Measurements from ENCODE around the gene CFAP410. TPM values are rescaled to one million over a fixed set of nuclear protein-coding genes. Genes with fewer than 3 reads are reported as not detected.

The CFAP410 gene
- total RNA-seq, 1 donor from 2014 or later, result 14.2 TPM

GRCh38 chr21:44318489-44319285 is 20.5 kb downstream of the CFAP410 start:
- peaks cover 7% of the 10 kb centered on the region for H3K36me3 Mint-ChIP-seq (ENCODE audit: low read depth)
- no peak for DNase-seq (ENCODE audit: low spot score)
- no peaks in the 10 kb centered on the region for H3K27me3 Mint-ChIP-seq (ENCODE audit: low read depth)
- no peaks in the 10 kb centered on the region for H3K9me3 Mint-ChIP-seq (ENCODE audit: low read depth)
- H3K4me1 Mint-ChIP-seq (ENCODE audit: low read depth), result no peaks in the 10 kb centered on the region
- no peak overlapping the region for H3K27ac Mint-ChIP-seq (ENCODE audit: unreplicated experiment)
- TF ChIP-seq CTCF (IDR thresholded peaks at IDR 0.05), result no peak
- H3K4me3 Mint-ChIP-seq (ENCODE audit: unreplicated experiment), result no peak overlapping the region

GRCh38 chr21:44317871-44318270 is 21.3 kb downstream of the CFAP410 start:
- Mint-ChIP-seq H3K4me1 (ENCODE audit: low read depth) (no peaks in the 10 kb centered on the region), H3K27me3 (ENCODE audit: low read depth) (no peaks in the 10 kb centered on the region), H3K9me3 (ENCODE audit: low read depth) (no peaks in the 10 kb centered on the region), H3K27ac (ENCODE audit: unreplicated experiment) (no peak overlapping the region), H3K4me3 (ENCODE audit: unreplicated experiment) (no peak overlapping the region), H3K36me3 (ENCODE audit: low read depth) (peaks cover 5% of the 10 kb centered on the region)
- TF ChIP-seq CTCF (IDR thresholded peaks at IDR 0.05), result no peak
- no peak for DNase-seq (ENCODE audit: low spot score)

GRCh38 chr21:44317241-44317782 is 21.9 kb downstream of the CFAP410 start:
- no peaks in the 10 kb centered on the region for H3K9me3 Mint-ChIP-seq (ENCODE audit: low read depth)
- DNase-seq (ENCODE audit: low spot score), result no peak
- H3K36me3 Mint-ChIP-seq (ENCODE audit: low read depth), result peaks cover 3% of the 10 kb centered on the region
- H3K4me3 Mint-ChIP-seq (ENCODE audit: unreplicated experiment), result no peak overlapping the region
- no peaks in the 10 kb centered on the region for H3K27me3 Mint-ChIP-seq (ENCODE audit: low read depth)
- no peaks in the 10 kb centered on the region for H3K4me1 Mint-ChIP-seq (ENCODE audit: low read depth)
- no peak overlapping the region for H3K27ac Mint-ChIP-seq (ENCODE audit: unreplicated experiment)
- no peak for TF ChIP-seq CTCF (IDR thresholded peaks at IDR 0.05)

GRCh38 chr21:44316277-44316900 is 22.8 kb downstream of the CFAP410 start:
- Mint-ChIP-seq H3K9me3 (ENCODE audit: low read depth) (no peaks in the 10 kb centered on the region), H3K27me3 (ENCODE audit: low read depth) (no peaks in the 10 kb centered on the region), H3K4me3 (ENCODE audit: unreplicated experiment) (no peak overlapping the region), H3K27ac (ENCODE audit: unreplicated experiment) (no peak overlapping the region), H3K4me1 (ENCODE audit: low read depth) (no peaks in the 10 kb centered on the region), H3K36me3 (ENCODE audit: low read depth) (peaks cover 2% of the 10 kb centered on the region)
- no peak for DNase-seq (ENCODE audit: low spot score)
- TF ChIP-seq CTCF (IDR thresholded peaks at IDR 0.05), result no peak

- H3K27ac Mint-ChIP-seq (ENCODE audit: unreplicated experiment), result no peak overlapping the region
- H3K9me3 Mint-ChIP-seq (ENCODE audit: low read depth), result no peaks in the 10 kb centered on the region
- no peak for TF ChIP-seq CTCF (IDR thresholded peaks at IDR 0.05)
- no peak overlapping the region for H3K4me3 Mint-ChIP-seq (ENCODE audit: unreplicated experiment)
- peaks cover 7% of the 10 kb centered on the region for H3K36me3 Mint-ChIP-seq (ENCODE audit: low read depth)
- H3K27me3 Mint-ChIP-seq (ENCODE audit: low read depth), result no peaks in the 10 kb centered on the region
- no peaks in the 10 kb centered on the region for H3K4me1 Mint-ChIP-seq (ENCODE audit: low read depth)
- no peak for DNase-seq (ENCODE audit: low spot score)
These were observed 23.4 kb downstream of the CFAP410 start for GRCh38 chr21:44315691-44316203.

Data from chondrocyte (in vitro differentiated cells).